Omental fat pad (tissue), 4 donors: ENCODE results near the gene EFHD2. TPM values are rescaled to one million over a fixed set of nuclear protein-coding genes. Genes with fewer than 3 reads are reported as not detected.
A peak's percentile ranks its signal among the peaks of the same experiment; 100 is the strongest.

Experiments
- ATAC-seq: fragments of 150-250 bp; one replicate; pipeline ENCODE4 v1.9.1; 2016; ENCODE audit warnings: mild to moderate bottlenecking, moderate library complexity; ENCODE audit not compliant: low FRiP score
- DNase-seq: peaks from one replicate; pipeline ENCODE4 v3.0.0-alpha.2; 2019; ENCODE audit warnings: low spot score
- total RNA-seq, 4 donors: library from RNA; depleted of rRNA; stranded (reverse); fragments of >200 nt; gene quantifications; one replicate each; pipeline ENCODE4 v1.1.0, GENCODE V29; 2016
- TF ChIP-seq, protein P1 (sequence below), 3 donors: fragments of 450-650 bp; IDR thresholded peaks; one replicate each; pipeline ENCODE4 v1.5.1; 2016 to 2017; ENCODE audit warnings: antibody characterized with exemption in 3 of 3, mild to moderate bottlenecking in 3 of 3, moderate library complexity in 2 of 3

EFHD2 gene, protein sequence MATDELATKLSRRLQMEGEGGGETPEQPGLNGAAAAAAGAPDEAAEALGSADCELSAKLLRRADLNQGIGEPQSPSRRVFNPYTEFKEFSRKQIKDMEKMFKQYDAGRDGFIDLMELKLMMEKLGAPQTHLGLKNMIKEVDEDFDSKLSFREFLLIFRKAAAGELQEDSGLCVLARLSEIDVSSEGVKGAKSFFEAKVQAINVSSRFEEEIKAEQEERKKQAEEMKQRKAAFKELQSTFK
- 100 to 1,000 TPM in 1 of 4 donors, 10 to 100 TPM in 3; 35.6 to 120 (median 54.4) TPM for total RNA-seq

DNA sequence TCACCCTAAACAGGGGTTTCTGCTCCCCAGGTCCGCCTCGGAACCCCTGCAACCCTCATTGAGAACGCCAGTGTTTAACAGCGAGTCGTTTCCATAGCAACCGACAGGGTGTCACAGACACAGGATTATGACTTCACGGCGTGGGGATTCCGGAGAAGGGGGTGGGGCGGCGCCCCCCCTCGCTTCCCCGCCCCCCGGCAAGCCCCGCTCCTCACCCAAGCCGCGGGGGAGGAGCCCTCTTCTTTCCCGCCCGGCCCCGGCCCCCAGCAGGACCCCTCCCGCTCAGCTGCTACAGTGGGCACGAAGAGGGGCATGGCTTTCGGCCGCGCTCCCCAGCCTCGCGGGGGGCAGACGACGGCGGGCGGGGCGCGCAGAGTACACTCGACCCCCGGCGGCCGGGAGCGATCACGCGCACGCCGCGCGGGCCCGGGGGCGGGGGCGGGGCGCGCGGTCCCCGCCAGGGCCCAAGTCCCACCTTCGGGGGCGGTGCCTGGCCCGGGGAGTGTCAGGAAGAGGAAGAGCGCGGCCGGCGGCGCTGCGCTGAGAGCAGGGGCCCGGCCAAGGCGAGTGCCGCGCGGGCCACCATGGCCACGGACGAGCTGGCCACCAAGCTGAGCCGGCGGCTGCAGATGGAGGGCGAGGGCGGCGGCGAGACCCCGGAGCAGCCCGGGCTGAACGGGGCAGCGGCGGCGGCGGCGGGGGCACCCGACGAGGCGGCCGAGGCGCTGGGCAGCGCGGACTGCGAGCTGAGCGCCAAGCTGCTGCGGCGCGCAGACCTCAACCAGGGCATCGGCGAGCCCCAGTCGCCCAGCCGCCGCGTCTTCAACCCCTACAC is at the start of gene EFHD2:
EFHD2 (plus strand) TSS at position 501 of the 835 bp plus-strand sequence; CDS start at position 585, 84 bp downstream.
- ATAC-seq, result peak; percentile 77
- TF ChIP-seq, protein P1, sequence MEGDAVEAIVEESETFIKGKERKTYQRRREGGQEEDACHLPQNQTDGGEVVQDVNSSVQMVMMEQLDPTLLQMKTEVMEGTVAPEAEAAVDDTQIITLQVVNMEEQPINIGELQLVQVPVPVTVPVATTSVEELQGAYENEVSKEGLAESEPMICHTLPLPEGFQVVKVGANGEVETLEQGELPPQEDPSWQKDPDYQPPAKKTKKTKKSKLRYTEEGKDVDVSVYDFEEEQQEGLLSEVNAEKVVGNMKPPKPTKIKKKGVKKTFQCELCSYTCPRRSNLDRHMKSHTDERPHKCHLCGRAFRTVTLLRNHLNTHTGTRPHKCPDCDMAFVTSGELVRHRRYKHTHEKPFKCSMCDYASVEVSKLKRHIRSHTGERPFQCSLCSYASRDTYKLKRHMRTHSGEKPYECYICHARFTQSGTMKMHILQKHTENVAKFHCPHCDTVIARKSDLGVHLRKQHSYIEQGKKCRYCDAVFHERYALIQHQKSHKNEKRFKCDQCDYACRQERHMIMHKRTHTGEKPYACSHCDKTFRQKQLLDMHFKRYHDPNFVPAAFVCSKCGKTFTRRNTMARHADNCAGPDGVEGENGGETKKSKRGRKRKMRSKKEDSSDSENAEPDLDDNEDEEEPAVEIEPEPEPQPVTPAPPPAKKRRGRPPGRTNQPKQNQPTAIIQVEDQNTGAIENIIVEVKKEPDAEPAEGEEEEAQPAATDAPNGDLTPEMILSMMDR (IDR thresholded peaks at IDR 0.05), result no peak
- DNase-seq, result peak; percentile 58

DNA sequence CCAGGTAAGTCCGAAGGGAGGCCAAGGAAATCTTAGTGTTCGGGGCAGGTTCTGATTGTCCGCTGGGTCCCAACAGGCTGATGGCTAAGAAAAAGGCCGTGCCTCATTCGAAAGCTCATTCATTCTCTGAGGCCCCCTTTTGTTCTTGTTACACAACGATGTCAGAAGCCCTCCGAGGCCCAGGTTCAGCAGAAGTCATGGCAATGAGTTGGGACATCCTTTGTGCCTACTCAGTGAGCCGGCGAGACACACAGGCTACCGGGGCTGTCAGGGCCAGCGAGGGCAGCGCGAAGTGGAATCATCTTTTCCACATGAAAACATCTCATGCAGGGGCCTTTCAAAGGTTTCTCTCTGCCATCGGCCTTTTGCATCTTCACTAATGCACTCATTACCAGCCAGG is 49.0 kb upstream of the EFHD2 start:
- ATAC-seq, result no peak
- no peak for DNase-seq
- TF ChIP-seq, protein P1 (IDR thresholded peaks at IDR 0.05), result no peak

DNA sequence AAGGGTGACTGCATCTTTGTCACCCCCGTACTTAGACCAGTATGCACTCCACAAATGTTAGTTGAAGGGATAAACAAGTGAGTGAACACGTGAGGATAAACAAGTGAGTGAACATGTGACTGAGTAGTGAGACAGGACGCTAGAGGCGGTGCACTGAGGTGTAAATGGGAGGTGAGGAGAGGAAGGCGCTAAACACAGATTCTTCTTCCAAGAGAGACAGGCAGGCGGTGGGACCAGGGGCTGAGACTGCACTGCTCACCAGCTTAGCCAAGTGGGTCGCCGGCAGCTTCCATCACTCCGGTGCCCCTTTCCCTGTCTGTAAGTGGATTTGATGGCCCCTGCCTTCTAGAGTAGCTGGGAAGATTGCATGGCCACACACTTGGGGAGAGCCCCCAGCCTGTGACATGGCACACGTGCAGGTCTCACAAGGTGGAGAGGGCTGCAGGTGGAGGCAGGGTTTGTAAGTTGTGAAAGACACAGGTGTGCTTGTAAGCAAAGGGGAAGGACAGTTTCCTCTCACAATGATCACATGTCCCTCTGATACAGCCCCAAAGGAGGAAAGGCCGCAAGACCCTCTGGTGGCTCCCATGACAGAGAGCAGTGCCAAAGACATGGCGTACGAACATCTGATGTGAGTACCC is 47.5 kb upstream of the EFHD2 start:
- ATAC-seq (no peak), DNase-seq (no peak)
- TF ChIP-seq, protein P1 (IDR thresholded peaks at IDR 0.05), result no peak

DNA sequence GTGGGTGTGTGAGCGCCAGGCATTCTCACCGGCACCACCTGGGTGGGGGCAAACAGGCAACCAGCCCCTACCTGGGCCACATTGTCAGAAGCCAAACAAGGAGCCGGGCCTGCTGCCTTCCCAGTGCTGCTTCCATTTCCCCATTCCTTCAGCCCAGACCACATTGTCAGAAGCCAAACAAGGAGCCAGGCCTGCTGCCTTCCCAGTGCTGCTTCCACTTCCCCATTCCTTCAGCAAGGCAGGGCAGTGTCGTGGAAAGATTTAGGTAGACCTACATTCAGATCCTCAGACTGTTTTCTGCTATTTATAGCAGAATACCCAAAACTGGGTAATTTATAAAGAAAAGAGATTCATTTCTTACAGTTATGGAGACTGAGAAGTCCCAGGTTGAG is 47.0 kb upstream of the EFHD2 start:
- TF ChIP-seq, protein P1 (IDR thresholded peaks at IDR 0.05), result no peak
- ATAC-seq (no peak), DNase-seq (no peak)

DNA sequence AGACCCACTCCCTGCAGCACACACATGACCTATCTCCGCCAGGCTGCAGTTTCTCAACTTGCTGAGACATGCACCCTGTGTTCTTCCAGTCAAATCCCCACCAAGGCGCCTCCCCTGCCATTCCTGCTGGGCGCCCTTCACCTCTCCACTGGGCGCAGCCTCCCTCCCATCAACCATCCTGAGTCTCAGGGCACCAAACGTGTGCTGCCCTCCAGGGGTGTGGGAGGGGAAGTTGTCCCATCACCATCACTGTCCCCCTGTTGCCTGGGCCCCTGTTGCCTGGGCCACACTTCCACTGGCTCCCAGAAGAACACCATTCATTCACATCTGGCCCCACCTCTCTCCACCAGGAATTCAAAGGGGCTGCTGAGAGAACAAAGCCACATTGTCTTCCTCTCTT is 44.9 kb upstream of the EFHD2 start:
- TF ChIP-seq, protein P1 (IDR thresholded peaks at IDR 0.05), result no peak
- DNase-seq (no peak), ATAC-seq (no peak)

DNA sequence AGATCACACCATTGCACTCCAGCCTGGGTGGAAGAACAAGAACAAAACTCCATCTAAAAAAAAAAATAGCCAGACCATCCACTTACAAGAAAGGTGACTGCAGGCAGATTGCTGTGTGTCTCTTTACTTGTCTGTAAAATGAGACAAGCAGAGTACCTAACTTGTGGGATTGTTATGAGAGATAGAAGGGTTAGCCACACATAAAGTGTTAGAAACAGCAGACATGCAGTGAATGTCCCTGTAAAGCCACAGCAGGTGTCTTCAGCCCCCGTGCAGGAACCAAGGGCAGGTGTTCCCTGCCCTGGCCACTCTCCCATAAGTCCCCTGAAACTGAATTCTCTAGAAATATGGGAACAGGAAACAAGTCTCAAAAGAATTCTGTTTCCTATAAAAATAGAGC is 40.8 kb upstream of the EFHD2 start:
- TF ChIP-seq, protein P1 (IDR thresholded peaks at IDR 0.05), result no peak
- no peak for ATAC-seq
- DNase-seq, result no peak
